Esophagus muscularis mucosa (tissue), 3 donors: ENCODE measurements around the gene PHLDA3.

ENCODE experiments used
- POLR2A ChIP-seq: fragments of 450-650 bp; IDR thresholded peaks from one replicate; pipeline ENCODE4 v1.6.1; 2017; ENCODE audit warnings: antibody characterized with exemption, moderate library complexity, mild to moderate bottlenecking, low read depth
- TF ChIP-seq, protein P1 (sequence below), 3 experiments: fragments of 200-600 bp in 2 of 3; fragments of 450-650 bp in 1 of 3; sonication (generic) in 2 of 3; IDR thresholded peaks; one replicate each; pipeline ENCODE4 v1.5.1; 2017 to 2019; ENCODE audit warnings: antibody characterized with exemption in 3 of 3, mild to moderate bottlenecking in 2 of 3, moderate library complexity in 1 of 3

DNA sequence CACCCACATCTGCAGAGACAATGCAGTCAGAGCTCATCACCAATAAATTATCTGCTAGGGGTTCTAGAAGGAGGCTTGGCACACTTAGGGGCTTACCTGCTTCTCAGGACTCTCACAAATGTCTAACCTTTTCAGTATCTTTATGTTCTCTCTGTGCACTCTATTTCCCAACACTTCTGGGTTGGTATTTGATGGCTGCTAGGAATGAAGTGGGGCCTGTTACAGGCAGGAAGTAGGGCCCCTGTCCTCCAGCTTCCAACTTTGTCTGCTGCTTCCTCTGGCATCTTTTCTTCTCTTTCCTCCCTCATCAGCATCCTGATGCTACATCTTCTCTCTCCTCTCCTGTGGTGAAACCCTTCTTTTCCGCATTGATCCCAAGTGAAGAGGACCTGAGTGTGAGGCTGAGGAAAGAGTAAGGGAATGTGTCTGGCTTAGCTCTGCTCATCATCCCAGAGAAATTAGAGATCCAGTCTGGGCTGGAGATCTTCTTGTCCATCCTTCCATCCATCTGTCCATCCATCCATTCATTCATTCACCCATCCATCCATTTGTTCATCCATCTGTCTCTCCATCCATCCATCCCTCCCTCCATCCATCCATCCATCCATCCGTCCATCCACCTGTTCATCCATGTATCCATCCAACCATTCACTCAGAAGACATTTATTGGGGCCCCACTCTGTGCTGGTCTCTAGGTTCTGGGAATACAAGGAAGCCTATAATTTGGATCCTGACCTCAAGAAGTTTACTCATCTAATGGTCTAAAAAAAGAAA is 40.8 kb upstream of the PHLDA3 start:
- TF ChIP-seq POLR2A, result no peak
- TF ChIP-seq, protein P1, sequence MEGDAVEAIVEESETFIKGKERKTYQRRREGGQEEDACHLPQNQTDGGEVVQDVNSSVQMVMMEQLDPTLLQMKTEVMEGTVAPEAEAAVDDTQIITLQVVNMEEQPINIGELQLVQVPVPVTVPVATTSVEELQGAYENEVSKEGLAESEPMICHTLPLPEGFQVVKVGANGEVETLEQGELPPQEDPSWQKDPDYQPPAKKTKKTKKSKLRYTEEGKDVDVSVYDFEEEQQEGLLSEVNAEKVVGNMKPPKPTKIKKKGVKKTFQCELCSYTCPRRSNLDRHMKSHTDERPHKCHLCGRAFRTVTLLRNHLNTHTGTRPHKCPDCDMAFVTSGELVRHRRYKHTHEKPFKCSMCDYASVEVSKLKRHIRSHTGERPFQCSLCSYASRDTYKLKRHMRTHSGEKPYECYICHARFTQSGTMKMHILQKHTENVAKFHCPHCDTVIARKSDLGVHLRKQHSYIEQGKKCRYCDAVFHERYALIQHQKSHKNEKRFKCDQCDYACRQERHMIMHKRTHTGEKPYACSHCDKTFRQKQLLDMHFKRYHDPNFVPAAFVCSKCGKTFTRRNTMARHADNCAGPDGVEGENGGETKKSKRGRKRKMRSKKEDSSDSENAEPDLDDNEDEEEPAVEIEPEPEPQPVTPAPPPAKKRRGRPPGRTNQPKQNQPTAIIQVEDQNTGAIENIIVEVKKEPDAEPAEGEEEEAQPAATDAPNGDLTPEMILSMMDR (IDR thresholded peaks at IDR 0.05), result no peak
